GM19193 (cell line): ENCODE results near the gene ALOX12.
A peak's percentile ranks its signal among the peaks of the same experiment; 100 is the strongest.

Experiments
- POLR2A ChIP-seq: IDR thresholded peaks from 4 replicates; pipeline ENCODE4 v1.6.1; 2011; ENCODE audit not compliant: insufficient read depth, insufficient read length; ENCODE audit errors: extremely low read depth

Gene ALOX12

DNA sequence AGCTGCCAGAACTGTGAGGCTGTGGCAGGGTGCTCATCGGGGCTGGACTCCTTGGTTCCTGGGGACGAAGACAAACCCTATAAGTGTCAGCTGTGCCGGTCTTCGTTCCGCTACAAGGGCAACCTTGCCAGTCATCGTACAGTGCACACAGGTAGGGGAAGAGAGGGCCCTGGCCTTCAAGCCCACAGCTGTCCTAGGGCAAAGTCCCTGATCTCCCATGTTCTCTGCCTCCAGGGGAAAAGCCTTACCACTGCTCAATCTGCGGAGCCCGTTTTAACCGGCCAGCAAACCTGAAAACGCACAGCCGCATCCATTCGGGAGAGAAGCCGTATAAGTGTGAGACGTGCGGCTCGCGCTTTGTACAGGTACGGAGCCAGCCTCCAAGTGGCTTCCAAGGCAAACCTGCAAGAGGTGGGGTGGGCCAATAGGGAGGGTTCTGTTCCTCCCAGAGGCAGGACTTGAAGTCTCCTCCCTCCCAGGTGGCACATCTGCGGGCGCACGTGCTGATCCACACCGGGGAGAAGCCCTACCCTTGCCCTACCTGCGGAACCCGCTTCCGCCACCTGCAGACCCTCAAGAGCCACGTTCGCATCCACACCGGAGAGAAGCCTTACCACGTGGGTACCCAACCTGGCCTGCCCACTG is 30.7 kb downstream of the ALOX12 start:
- no peak for TF ChIP-seq POLR2A

DNA sequence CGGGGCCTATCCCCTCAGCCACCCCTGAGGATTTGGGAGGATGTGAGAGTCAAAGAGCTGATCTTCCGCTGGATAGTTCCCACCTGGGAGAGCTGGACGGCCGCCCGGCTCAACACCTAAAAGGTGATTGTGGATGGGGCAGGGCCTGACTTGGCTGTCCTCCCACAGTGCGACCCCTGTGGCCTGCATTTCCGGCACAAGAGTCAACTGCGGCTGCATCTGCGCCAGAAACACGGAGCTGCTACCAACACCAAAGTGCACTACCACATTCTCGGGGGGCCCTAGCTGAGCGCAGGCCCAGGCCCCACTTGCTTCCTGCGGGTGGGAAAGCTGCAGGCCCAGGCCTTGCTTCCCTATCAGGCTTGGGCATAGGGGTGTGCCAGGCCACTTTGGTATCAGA is 31.5 kb downstream of the ALOX12 start:
- no peak for TF ChIP-seq POLR2A

DNA sequence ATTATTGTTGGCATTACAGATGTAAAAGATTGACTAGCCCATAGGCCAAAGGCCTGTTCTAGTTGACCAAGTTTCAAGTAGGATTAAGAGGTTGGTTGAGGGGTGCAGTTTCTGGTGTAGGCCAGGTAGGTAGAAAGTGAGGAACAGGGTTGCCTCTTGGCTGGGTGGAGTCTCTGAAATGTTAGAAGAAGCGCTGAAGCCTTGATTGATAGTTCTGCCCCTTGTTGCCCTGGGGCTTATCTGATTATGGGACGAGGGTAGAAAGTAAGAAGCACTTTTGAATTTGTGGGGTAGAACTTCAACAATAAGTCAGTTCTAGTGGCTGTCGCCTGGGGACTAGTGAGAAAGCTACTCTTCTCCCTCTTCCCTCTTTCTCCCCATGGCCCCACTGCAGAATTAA is 33.2 kb downstream of the ALOX12 start:
- no peak for TF ChIP-seq POLR2A

- peak; percentile 34 for TF ChIP-seq POLR2A
Measured at GRCh38 chr17:7029659-7030058, 33.8 kb downstream of the ALOX12 start.

- TF ChIP-seq POLR2A, result no peak
Measured at GRCh38 chr17:7034955-7035590, 39.2 kb downstream of the ALOX12 start.

DNA sequence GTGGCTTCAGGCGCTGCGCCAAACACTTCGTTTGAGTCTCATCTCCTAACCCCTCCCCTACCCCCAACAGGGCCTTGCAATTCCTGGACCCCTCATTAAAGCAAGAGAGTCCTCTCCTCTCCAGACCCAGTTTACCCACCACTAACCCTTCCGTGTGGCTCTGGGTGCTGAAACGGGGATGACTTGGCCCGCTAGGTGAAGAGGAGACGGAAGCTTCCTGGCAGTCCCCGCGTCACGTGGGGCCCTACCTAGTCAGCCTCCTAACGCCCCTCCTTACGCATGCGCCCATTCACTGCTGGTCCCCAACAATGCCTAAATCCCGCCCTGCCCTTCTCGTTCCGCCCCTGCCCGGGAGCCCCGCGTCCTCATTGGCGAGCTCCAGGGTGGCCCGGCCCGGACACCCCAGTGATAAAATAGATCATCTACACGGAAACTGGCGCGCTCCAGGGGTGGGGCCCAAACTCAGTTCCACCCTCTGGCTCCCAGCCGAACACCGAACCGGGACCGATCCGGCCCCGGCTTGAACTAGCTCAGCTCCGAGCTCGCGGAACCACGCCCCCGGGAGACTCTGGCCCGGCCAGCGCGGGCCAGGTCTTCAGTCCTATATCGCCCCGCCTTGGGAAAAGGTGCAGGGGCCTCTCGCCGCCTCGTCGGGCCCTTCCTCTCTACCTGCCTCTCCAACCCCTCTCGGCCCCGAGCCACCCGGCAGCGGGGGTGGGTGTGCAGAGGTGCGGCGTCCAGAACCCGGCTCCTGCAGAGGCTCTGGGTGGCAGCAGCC is 39.9 kb downstream of the ALOX12 start, which contains the start of gene SLC16A13:
TSS of gene SLC16A13 (plus strand) at position 425 of the 778 bp plus-strand sequence. CDS start 368 bp downstream, outside the sequence.
- peak; percentile 94 for TF ChIP-seq POLR2A

- TF ChIP-seq POLR2A, result no peak
Measured at GRCh38 chr17:7038025-7038862, 42.4 kb downstream of the ALOX12 start.

DNA sequence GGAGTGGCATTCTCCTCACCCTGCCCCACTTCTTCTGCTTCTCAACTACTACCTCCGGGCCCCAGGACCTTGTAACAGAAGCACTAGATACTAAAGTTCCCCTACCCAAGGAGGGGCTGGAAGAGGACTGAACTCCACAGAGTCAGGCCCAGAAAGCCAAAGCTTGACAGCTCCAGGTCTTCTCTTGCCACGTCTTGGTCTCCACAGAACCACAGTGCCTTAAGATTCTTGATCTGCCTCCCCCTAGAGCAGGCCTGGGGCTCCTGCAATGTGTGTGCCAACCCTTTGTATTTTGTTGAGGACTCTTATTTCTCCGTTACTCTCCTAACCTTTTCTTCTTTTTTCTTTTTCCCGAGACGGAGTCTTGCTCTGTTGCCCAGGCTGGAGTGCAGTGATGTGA is 44.0 kb downstream of the ALOX12 start:
- no peak for TF ChIP-seq POLR2A

- no peak for TF ChIP-seq POLR2A
Measured at GRCh38 chr17:7041607-7042500, 46.0 kb downstream of the ALOX12 start.

DNA sequence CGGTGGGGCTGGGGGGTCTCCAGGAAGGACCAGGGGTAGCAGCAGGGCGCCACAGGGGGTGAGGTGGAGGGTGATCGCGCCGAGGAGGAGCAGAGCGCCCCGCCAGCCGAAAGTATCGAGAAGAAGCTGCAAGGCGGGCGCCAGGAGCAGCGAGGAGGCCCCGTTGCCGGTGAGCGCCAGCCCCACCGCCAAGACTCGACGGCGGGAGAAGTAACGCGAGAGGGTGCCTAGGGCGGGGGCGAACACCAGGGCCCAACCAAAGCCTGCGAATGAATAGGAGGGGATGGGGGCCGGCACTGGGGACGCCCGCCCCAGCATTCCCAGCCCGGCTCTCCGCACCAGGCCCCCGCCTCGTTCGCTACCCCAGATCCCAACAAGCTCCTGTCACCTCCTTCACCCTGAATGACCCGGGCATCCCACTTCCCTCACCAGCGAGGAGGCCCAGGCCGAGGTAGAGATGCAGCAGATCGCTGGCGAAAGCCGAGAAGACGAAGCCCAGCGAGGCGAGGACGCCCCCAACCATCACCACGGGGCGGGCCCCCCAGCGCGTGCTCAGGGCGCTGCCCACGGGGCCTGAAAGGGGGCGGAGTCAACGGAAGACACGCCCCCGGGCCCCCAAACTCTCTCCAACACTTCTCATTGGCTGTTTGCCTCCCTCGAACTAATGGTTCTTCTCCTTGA is 46.8 kb downstream of the ALOX12 start:
- peak; percentile 18 for TF ChIP-seq POLR2A

GRCh38 chr17:7043182-7043496 is 47.3 kb downstream of the ALOX12 start:
- TF ChIP-seq POLR2A, result no peak

DNA sequence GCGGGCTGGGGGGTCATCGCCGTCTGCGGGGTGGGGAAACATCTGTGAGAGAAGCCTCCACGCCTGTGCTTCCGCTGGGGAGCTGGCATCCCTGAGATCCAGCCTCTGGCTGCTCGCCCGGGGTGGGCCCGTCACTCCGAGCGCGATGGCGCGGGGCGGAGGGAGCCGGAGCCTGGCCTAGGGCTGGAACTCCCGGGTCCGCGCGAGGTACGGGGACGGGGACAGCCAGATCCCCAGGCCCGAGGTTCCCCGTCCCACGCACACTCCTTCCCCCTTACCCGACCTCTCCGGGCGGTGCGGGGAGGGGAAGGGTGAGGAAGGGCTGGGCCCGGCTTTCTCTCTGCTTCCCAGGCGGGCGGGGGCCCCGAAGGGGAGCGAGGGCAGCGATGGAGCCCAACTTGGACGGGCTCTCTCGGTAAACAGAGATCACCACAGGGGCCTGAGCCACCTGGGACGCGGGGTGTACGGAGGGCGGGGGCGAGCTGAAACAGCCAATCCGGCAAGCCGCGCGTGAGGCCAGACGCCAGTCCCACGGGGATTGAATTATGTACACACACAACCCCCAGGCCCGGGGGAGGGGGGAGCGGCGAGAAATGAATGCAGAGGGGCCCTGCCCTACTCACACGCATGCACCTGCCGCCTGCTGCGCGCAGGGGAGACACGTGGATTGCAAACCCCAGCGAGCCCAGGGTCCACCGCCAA is 47.8 kb downstream of the ALOX12 start, which contains the start of gene SLC16A11:
TSS of gene SLC16A11 (minus strand) at position 596 of the 702 bp plus-strand sequence. CDS start at position 17, 579 bp downstream.
- no peak for TF ChIP-seq POLR2A
